Measurements from ENCODE around the gene NAV2. TPM values are rescaled to one million over a fixed set of nuclear protein-coding genes. Genes with fewer than 3 reads are reported as not detected.

The NAV2 gene
- total and polyA plus RNA-seq, 11 donors: 7.6 to 46.5 (median 20.2) TPM

DNA sequence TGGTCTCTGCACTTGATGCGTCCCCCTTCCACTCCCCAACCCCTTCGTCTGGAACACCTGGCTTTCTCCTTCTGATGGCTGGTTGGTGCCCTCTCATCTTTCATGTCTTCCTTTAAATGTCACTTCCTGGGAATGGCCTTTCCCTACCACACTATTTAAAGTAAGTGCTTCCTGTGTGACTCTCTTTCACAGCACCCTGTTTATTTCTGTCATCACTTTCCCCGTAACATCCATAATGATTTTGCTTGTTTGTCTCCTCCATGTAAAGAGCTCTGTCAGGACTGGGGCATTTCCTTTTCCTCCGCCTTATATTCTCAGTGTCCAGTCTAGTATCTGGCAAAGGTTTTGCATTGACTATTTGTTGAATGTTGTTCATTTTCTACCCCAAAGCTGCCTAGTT is 304.7 kb downstream of the NAV2 start:
- ATAC-seq (peak in 3 of 4 donors; percentile 22 to 38 (median 25)), DNase-seq (no peak)
- Histone ChIP-seq H3K4me1 (peaks cover 0 to 39% (median 8%) of the 10 kb centered on the region in 12 donors), H3K36me3 (no peaks in the 10 kb centered on the region), H3K27me3 (no peaks in the 10 kb centered on the region), H3K9me3 (no peaks in the 10 kb centered on the region), H3K4me3 (no peak overlapping the region), H3K27ac (peak overlapping the region in 4 of 12 donors; percentile 37 to 63 (median 47))
- intact Hi-C loops (cut with DNase I): no loop called here
- TF ChIP-seq, protein P1, sequence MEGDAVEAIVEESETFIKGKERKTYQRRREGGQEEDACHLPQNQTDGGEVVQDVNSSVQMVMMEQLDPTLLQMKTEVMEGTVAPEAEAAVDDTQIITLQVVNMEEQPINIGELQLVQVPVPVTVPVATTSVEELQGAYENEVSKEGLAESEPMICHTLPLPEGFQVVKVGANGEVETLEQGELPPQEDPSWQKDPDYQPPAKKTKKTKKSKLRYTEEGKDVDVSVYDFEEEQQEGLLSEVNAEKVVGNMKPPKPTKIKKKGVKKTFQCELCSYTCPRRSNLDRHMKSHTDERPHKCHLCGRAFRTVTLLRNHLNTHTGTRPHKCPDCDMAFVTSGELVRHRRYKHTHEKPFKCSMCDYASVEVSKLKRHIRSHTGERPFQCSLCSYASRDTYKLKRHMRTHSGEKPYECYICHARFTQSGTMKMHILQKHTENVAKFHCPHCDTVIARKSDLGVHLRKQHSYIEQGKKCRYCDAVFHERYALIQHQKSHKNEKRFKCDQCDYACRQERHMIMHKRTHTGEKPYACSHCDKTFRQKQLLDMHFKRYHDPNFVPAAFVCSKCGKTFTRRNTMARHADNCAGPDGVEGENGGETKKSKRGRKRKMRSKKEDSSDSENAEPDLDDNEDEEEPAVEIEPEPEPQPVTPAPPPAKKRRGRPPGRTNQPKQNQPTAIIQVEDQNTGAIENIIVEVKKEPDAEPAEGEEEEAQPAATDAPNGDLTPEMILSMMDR (IDR thresholded peaks at IDR 0.05): no peak
- TF ChIP-seq POLR2A (IDR thresholded peaks at IDR 0.05): no peak
- WGBS, 4 donors: 51 to 61% (median 59%) methylated on average over 4 of the region's 4 CpGs

DNA sequence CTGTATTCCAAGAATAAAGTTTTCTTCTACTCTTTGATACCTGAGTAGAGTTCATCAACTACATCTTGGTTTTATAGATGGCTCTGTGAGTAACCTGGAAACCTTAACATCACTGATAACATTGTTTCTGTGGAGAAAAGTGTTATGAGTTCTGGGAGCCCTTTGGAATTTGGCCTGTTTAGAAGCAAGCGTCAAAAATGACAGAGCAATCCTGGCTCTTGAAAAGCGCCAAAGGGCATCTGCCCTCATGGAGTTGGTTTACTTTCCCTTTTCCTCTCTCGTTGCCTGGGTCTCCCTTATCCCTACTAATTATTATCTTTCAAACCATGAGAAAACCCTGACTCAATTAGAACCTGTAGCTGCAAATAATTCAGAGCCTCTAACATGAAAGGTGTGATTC is 307.6 kb downstream of the NAV2 start:
- Histone ChIP-seq H3K27ac (peak overlapping the region in 1 of 12 donors; percentile 28), H3K9me3 (no peaks in the 10 kb centered on the region), H3K27me3 (no peaks in the 10 kb centered on the region), H3K4me1 (peaks cover 0 to 43% (median 9%) of the 10 kb centered on the region in 12 donors), H3K4me3 (no peak overlapping the region), H3K36me3 (no peaks in the 10 kb centered on the region)
- DNase-seq (no peak), ATAC-seq (no peak)
- intact Hi-C loops (cut with DNase I): no loop called here
- TF ChIP-seq POLR2A (IDR thresholded peaks at IDR 0.05): no peak
- TF ChIP-seq, protein P1 (IDR thresholded peaks at IDR 0.05): no peak
- WGBS, 4 donors: 61 to 66% (median 61%) methylated on average over 3 of the region's 3 CpGs

DNA sequence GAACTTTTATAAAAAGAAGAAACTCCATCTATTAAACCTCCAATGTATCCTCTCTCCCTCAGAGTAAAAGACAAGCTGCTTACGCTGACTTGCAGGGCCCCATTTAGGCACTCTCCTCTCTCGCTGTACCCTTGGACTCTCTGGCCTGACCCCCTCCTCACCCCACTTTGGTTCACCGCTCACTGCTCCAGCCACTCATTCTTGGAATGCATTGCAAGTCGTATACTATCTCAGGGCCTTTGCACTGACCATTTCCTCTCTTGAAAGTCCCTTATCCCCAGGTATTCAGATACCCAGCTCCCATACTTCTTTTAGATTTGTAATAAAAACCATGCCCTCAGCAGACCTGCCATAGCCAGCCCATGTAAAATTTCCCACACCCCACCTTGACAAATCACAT is 308.1 kb downstream of the NAV2 start:
- Histone ChIP-seq H3K27me3 (no peaks in the 10 kb centered on the region), H3K4me3 (no peak overlapping the region), H3K4me1 (peaks cover 0 to 39% (median 9%) of the 10 kb centered on the region in 12 donors), H3K27ac (no peak overlapping the region), H3K9me3 (no peaks in the 10 kb centered on the region), H3K36me3 (no peaks in the 10 kb centered on the region)
- 84 to 88% (median 87%) methylated on average over 4 of the region's 4 CpGs for WGBS, 4 donors
- DNase-seq: no peak
- TF ChIP-seq POLR2A (IDR thresholded peaks at IDR 0.05): no peak
- TF ChIP-seq, protein P1 (IDR thresholded peaks at IDR 0.05): no peak
- no peak for ATAC-seq
- intact Hi-C loops (cut with DNase I): no loop called here

DNA sequence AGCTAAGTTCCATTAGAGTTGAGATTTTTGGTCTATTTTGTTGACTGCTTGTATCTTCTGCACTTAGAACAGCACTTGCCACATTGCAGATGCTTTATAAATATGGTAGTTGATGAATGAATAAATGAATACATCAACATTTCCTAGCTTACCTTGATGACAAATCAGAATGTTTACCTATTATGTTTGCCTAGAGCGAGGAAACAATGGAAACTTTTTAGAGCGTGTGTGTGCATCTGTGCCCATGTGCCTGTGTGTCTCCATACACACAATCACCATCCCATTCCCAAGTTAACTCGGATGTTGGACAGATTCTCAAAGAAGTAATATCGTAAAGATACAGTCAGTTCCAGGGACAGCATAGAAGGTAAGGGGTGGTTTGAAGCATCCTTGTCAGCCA is 308.6 kb downstream of the NAV2 start:
- intact Hi-C loops (cut with DNase I): no loop called here
- Histone ChIP-seq H3K4me3 (no peak overlapping the region), H3K36me3 (no peaks in the 10 kb centered on the region), H3K27me3 (no peaks in the 10 kb centered on the region), H3K4me1 (peaks cover 0 to 34% (median 8%) of the 10 kb centered on the region in 12 donors), H3K27ac (no peak overlapping the region), H3K9me3 (no peaks in the 10 kb centered on the region)
- 89 to 94% (median 91%) methylated on average over 4 of the region's 4 CpGs for WGBS, 4 donors
- no peak for ATAC-seq
- DNase-seq: no peak
- no peak for TF ChIP-seq POLR2A (IDR thresholded peaks at IDR 0.05)
- TF ChIP-seq, protein P1 (IDR thresholded peaks at IDR 0.05): no peak
